Activated T-cell treated with anti-CD3 and anti-CD28 coated beads, Interleukin-2, amount 50 U/mL, for 48 hours (primary cell): ENCODE data around the gene PLXNA2.

Experiments used
- DNase-seq, 2 experiments: peaks; one replicate each; pipeline ENCODE4 v3.0.0-alpha.2; 2020

The PLXNA2 gene

DNA sequence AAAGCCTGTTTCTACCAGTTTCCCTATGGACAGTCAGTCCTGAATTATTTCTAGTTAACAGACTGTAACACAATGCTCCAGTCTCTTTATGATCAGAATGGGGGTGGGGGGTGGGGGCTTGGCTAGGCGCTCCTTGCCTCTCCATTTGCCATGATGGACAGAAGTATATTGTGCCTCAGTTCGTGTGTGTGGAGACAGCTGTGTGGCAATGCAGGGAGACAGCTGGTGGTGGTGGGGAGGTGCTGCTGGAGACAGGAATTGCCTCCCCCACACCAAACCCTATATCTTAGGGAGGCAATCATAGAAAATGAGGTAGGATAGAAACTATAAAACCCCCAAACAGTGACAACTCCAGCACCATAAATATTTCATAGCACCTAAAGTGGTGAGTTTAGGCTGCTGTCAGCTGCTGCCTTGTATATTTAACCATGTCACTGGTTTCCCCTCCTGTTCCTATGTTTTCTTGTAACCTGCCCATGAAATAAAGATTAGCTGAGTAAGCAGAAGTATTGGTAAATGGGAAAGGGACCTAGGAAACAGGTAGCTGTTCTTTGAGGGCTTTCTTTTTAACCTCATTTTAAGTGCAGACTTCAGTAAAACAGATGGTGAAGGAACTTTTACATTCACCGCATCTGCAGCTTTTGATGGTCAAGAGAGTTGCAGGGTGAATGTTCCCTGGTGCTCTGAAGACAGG, 3.4 kb downstream of the PLXNA2 start:
- no peak for DNase-seq

- no peak for DNase-seq
These were observed 4.5 kb downstream of the PLXNA2 start for GRCh38 chr1:208239473-208240381.

DNA sequence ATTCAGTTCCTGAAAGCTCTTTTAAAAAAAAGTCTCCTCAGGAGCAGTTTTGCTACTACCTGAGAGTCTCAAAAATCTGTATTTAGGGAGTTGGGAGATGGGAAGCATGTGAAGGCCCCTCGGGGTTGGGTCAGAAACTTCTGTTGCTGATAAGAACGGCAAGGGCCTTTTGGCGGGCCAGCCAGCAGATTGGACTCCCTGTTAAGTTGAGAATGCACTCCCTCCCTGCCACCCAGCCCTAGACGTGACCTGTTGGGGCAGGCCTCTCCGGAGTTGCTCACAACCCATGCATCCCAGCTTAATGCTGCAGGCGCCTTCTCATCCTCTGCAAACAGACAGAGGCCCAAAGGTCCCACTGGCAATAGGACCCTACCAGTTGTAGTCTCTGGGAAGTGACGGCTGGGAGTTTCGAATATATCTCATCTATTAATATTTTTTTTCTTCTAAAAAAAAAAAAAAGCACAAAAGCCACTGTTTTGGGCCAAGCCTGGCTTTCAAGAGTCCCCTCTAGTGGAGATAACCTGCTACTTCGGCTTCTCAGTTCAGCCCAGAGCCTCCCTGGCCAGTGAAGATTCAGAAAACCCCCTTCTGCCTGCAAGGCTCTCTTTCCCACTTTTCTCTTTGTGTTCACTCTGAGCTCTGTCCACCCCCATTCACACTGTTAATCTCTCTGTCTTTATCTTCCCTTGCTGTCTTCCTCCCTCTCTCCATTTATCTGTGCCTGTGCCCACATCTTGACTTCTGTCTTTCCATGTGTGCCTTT, 5.3 kb downstream of the PLXNA2 start:
- DNase-seq = no peak

DNA sequence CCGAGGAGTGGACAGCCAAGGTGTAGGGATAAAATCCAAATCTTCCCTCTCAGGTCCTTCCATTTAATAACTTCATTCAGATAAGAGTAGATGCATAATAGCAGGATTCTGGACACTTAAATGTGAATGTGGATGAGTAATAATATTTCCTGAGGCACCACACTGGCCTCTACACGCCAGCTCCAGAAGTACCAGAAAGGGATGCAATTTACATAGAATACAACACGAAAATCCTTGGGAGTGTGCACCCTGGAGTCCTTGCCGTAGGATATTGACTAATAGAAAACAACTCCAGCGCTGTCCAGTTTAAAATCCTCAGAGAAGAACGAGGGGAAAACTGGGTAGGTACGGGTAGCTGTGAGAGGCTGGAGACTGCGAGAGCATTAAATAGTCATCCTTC, 6.9 kb downstream of the PLXNA2 start:
- no peak for DNase-seq

DNA sequence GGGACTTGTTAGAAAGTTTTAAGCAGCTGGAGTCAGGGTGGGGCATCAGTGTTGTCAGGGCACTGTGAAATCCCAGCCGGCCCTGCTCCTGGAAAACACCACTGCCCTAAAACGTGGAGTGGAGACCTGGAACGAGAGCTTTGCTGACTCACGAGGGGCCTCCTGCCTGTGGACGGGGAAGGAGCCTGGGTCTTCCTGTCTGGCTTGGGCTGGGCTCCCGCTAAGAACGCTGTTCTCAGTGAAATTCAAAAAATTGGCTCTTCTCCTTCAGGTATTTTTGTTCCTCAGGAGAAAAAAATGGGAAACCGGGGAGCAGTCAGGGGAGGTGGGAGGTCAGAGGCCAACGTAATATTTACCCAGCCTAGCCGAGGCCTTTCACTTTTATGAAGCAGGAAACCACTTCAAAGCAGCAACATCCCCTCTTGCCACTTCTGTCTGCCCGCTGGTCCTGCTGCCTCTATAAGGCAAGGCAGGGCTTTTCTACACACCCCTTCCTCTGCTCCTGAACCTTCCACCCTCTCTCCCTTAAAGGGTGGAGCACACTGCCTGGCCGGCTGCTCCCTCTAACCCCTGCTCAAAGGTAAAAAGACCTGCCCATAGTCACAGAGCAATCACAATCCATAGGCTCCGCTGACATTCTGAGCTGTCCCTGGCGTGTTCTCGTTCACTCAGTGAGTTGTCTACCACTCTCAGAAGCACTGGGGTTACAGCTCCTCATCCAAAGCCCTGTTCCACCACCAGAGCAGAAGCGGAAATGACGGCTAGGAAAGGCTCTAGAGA, 8.0 kb downstream of the PLXNA2 start:
- no peak for DNase-seq

- no peak for DNase-seq
These were observed 8.7 kb downstream of the PLXNA2 start for GRCh38 chr1:208235356-208235981.

DNA sequence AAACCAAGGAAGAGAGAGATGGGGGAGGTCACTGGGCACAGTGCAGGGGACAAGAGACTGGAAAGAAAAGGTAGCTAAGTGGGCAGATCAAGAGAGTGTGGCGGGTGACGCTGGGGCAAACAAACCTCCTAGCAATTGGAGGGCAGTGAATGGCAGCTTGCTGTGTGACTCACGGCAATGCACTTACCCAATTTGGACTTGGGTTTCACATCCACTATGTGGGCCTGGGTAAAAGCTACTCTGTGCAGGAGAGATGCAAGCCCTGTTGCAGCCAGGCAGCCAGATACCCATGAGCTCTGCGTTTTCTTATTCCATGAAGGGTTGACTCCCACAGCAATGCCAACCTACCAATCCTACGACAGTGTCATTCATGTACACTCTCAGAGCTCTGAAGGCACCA, 9.5 kb downstream of the PLXNA2 start:
- no peak for DNase-seq

DNA sequence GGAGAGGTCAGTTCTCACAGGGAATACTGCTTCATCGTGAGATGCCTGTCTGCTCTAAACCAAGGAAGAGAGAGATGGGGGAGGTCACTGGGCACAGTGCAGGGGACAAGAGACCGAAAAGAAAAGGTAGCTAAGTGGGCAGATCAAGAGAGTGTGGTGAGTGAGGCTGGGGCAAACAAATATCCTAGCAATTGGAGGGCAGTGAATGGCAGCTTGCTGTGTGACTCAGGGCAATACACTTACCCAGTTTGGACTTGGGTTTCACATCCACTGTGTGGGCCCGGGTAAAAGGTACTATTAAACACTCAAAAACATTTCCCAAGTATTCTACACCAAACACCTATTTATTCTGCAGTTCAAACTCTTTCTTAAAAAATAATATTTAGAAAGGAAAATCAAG, 10.2 kb downstream of the PLXNA2 start:
- DNase-seq = no peak

DNA sequence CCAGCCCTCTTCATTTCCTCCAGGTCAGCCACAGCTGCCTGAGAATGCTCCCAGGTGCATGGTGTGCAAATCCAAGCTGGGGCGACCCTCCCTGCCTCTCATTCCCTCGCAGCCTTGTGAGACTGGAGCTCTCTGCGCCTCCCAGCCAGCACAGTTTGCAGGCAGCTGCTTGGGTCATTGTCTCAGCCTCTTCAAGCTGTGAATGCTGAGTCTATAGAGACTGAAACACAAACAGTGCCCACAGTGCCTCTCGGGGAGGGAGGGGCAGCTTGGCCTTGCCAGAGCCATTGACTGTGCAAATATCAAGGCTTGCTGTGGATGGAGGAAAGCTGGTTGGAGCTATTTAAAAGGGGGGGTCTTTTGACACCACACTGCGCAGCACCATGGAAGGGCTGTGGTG, 10.6 kb downstream of the PLXNA2 start:
- no peak for DNase-seq

- DNase-seq = no peak
These were observed 11.5 kb downstream of the PLXNA2 start for GRCh38 chr1:208232662-208233038.

- no peak for DNase-seq
These were observed 12.1 kb downstream of the PLXNA2 start for GRCh38 chr1:208231881-208232661.

GRCh38 chr1:208230668-208231529, 13.3 kb downstream of the PLXNA2 start:
- DNase-seq = no peak

DNA sequence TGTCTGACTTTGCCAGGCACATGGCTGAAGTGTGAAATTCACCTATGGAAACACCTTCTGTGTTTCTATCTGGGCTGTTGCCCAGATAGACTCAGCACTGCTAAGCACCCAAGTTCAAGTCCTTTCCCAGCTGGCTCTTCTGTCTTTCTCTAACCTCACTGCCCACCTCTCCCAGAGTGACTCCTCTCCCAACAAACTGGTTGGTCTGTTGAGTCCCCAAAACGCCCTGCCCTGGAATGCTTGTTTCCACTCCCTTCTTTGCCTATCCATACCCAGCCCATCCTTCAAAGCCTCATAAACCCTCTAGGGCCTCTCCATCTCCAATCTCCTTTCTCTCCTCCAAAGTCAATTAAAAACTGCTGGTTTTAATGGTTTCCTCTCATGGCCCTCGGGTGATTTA, 15.6 kb downstream of the PLXNA2 start:
- no peak for DNase-seq

DNA sequence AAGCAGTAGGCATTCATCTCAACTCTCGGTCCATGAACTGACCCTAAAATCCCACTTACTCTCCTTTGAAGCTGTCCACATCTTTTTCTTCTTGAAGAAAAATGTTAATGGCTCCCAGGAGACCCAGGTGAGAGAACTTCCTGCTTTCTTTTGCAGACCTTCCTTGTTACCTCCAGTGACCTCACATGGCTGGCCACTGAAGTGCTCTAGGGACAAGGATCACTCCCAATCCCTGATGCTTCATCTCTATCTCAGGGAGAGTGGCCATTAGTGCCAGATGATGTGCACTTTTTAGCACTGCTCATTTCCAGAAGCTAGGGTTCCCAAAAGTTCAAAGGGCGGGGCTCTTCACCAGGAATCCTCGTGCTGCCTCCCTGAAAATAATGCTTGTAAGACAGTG, 16.2 kb downstream of the PLXNA2 start:
- DNase-seq = no peak

DNA sequence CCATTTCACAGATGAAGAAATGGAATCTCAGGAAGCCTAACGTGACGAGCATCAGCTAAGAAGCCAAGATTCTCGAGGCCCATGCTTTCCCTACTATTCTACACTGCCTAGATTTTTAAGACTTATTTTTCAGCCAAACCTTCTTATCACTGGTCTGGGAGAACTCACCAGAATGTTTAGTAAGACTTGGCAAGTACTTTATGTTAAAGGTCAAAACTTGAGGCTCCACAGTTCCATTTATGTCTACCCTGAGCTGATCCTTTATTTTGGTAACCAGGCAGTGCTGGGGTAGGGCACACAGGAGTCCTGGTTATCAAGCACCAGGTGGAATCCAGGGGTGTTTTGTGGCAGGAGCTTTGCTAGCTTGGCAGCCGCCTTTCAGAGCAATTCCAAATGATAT, 16.8 kb downstream of the PLXNA2 start:
- no peak for DNase-seq

DNA sequence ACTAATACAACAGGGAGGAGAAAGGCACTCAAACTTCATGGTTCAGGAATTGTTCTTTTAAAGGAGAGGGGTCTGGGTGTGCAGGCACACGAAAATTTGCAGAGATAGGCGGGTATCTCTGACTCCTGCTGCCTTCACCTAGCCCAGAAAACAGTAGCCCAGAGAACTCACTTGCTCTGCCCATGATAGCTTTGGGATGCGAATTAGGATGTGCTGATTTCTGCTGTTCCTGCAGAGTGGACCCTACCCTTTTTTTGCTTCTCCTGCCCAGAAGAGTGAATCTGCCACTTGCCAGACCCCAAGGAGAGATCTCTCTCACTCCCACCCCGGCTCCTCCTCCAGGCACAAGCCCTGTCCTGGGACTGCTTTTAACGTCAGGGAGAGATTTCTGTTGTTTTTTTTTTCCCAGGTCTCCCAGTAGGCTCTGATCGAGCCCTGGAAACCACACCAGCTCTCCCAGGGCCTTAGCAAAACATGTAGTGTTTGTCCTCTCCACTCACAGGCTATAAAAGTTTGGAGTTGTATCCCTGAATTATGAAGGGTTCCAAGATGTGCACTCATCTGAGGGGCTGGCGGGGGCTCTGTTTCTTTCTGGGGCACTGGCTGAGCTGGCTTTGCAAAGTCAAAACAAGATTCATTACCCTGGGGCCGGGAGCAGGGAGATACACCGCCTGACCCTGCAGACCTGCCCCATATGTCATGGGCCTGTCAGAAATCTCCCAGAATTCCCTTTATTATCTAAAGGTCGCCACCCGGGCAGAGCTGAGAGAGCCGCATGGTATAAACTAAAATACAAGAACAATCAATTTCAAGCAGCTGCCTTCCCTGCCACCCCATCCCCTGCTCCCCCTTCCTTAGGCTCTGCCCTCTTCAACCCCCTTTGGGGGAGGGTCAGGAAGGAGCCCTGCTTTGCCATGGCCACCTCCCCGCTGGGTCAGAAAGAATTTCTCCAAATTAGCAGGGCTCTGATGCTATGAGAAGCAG, 17.9 kb downstream of the PLXNA2 start:
- no peak for DNase-seq

- no peak for DNase-seq
These were observed 19.9 kb downstream of the PLXNA2 start for GRCh38 chr1:208224192-208224713.

GRCh38 chr1:208223136-208223535, 21.0 kb downstream of the PLXNA2 start:
- no peak for DNase-seq
